ENCODE data around the gene PDE8A. TPM values are rescaled to one million over a fixed set of nuclear protein-coding genes. Genes with fewer than 3 reads are reported as not detected.

Gene PDE8A
- total RNA-seq, 2 experiments from 2014 or later: 28.3 to 32.3 TPM

DNA sequence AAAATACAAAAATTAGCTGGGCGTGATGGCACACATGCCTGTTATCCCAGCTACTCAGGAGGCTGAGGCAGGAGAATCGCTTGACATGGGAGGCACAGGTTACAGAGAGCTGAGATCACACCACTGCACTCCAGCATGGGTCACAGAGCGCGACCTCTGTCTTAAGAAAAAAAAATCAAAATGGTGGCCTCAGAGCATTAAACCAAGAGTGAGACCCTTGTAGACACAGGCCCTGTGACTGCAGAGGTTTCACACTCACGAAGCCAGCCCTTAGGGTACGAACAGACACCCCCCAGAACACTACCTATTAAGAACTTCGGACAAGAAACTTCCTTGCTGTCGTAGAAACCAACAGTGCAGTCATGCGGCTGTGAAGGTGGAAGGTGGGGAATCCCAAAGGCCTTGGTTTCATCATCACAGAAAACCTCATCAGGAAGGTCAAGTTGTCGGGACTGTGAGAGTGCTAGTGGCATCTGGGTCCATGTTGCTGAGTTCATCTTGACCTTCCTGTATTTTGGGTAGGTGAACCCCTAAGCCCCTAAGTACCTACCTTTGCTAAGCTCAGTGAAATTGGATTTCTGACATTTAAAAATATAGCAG is 4.8 kb upstream of the PDE8A start:
- no peak overlapping the region for H2AFZ ChIP-seq (ENCODE audit: low read length)
- no peaks in the 10 kb centered on the region for H3K9me2 ChIP-seq (ENCODE audit: insufficient read depth, low read length)
- H3K4me2 ChIP-seq (ENCODE audit: low read length): no peak overlapping the region
- no peak overlapping the region for H3K4me3 ChIP-seq (ENCODE audit: low read depth, low read length, poor library complexity, severe bottlenecking)
- peaks cover 10% of the 10 kb centered on the region for H3K4me1 ChIP-seq (ENCODE audit: insufficient read depth, low read length, poor library complexity, severe bottlenecking)
- TF ChIP-seq, protein P1, sequence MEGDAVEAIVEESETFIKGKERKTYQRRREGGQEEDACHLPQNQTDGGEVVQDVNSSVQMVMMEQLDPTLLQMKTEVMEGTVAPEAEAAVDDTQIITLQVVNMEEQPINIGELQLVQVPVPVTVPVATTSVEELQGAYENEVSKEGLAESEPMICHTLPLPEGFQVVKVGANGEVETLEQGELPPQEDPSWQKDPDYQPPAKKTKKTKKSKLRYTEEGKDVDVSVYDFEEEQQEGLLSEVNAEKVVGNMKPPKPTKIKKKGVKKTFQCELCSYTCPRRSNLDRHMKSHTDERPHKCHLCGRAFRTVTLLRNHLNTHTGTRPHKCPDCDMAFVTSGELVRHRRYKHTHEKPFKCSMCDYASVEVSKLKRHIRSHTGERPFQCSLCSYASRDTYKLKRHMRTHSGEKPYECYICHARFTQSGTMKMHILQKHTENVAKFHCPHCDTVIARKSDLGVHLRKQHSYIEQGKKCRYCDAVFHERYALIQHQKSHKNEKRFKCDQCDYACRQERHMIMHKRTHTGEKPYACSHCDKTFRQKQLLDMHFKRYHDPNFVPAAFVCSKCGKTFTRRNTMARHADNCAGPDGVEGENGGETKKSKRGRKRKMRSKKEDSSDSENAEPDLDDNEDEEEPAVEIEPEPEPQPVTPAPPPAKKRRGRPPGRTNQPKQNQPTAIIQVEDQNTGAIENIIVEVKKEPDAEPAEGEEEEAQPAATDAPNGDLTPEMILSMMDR (conservative IDR thresholded peaks at IDR 0.05; ENCODE audit: low read length): no peak
- TF ChIP-seq EZH2phosphoT487 (IDR thresholded peaks at IDR 0.05; ENCODE audit: borderline replicate concordance, low read depth, low read length): no peak
- intact Hi-C loops (cut with micrococcal nuclease; ENCODE audit: unreplicated experiment): no loop called here
- BruUV-seq (replicated peaks): no TSS peak
- no peak overlapping the region for H3K27ac ChIP-seq (ENCODE audit: low read depth, low read length, poor library complexity, severe bottlenecking)
- no peaks in the 10 kb centered on the region for H3K9me3 ChIP-seq (ENCODE audit: low read length)
- no peaks in the 10 kb centered on the region for H3K36me3 ChIP-seq (ENCODE audit: insufficient read depth, low read length)
- H4K20me1 ChIP-seq (ENCODE audit: insufficient read depth, low read length): no peaks in the 10 kb centered on the region
- CTCF ChIA-PET (ENCODE audit: unreplicated experiment): no interaction called here
- POLR2A ChIA-PET: no interaction called here
- H3K79me2 ChIP-seq (ENCODE audit: insufficient read depth, low read depth, low read length): no peaks in the 10 kb centered on the region
- DNase-seq (ENCODE audit: low spot score): no peak

DNA sequence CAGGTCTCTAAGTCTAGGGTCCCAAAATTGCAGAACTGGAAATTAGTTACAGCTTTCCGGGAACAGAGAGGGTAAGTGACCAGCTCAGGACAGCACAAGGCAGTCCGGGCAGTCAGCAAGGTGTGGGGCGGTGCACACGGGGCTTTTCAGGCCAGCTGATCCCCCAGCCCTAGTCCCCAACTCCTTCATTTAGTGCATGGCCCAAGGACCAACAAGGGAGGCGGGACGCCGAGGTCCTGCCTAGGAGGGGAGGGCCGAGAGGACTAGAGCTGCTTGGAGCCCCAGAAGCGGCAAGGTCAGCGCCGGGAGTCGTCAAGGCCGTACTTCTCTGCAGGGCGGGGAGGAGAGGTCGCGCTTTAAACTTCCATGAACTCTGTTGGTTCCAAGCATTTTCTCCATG is 2.0 kb upstream of the PDE8A start:
- TF ChIP-seq EZH2phosphoT487 (IDR thresholded peaks at IDR 0.05; ENCODE audit: borderline replicate concordance, low read depth, low read length): no peak
- Histone ChIP-seq H4K20me1 (ENCODE audit: insufficient read depth, low read length) (0 out of 2 replicates have a peak, but pooled peaks cover 4% of the 10 kb centered on the region), H3K36me3 (ENCODE audit: insufficient read depth, low read length) (no peaks in the 10 kb centered on the region), H3K4me3 (ENCODE audit: low read depth, low read length, poor library complexity, severe bottlenecking) (peak overlapping the region; percentile 73), H3K9me3 (ENCODE audit: low read length) (no peaks in the 10 kb centered on the region), H3K4me2 (ENCODE audit: low read length) (peak overlapping the region; percentile 71), H3K27ac (ENCODE audit: low read depth, low read length, poor library complexity, severe bottlenecking) (no peak overlapping the region), H3K9me2 (ENCODE audit: insufficient read depth, low read length) (no peaks in the 10 kb centered on the region), H3K79me2 (ENCODE audit: insufficient read depth, low read depth, low read length) (peaks cover 17% of the 10 kb centered on the region), H3K4me1 (ENCODE audit: insufficient read depth, low read length, poor library complexity, severe bottlenecking) (peaks cover 34% of the 10 kb centered on the region), H2AFZ (ENCODE audit: low read length) (peak overlapping the region; percentile 57)
- POLR2A ChIA-PET: no interaction called here
- CTCF ChIA-PET (ENCODE audit: unreplicated experiment): interaction anchor here (1.1 kb wide), 1 partner anchor 31 kb away, joined by 3 read pairs; no protein-coding TSS in a partner anchor
- no peak for DNase-seq (ENCODE audit: low spot score)
- intact Hi-C loops (cut with micrococcal nuclease; ENCODE audit: unreplicated experiment): loop anchor here (1.0 to 2.0 kb wide), 4 partner anchors 31 to 381 kb away; partner anchors contain the start of gene WDR73
- TSS peak; percentile 73 for BruUV-seq (replicated peaks)

DNA sequence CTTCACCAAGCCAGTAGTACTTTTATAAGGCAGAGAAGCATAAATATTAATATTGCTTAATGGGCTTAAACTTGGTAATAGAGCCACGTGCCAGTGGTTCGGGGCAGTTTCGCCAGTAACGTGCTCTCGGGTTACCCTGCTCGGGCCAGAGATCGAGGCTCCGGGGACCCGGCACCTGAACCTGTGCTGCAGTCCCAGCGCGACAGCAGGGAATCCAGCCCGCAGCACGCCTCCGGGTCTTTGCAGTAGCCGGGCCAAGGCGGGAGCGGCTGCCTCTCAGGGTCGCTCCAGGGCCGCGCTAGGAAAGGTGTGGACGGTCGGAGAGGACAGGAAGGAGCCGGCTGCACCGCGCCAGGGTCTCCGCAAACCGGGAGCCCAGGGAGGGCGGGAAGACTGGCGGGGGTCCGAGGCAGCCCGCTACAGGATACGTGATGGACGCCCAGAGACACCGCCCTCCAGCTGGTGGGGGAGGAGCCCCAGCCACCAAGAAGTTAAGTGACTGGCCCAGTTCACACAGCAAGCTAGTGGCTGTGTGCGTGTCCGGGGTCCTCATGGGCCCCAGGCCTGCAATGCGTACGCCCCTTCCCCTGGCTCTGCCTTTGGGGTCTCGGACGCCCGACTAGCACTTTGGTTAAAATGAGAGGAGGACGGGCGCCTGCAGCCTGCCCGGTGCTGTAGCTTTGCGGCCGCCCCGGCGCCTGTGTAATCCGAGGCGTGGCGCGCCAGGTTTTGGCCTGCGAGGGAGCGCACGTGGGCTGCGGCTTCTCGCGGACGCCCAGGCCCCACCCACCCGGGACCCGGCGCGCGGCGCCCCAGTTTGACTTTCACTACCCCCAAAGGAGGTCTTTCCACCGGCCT is 1.2 kb upstream of the PDE8A start:
- CTCF ChIA-PET (ENCODE audit: unreplicated experiment): interaction anchor here (0.9 to 1.1 kb wide), 2 partner anchors 30 to 50 kb away, joined by 3 read pairs; no protein-coding TSS in a partner anchor
- intact Hi-C loops (cut with micrococcal nuclease; ENCODE audit: unreplicated experiment): loop anchor here (1.0 to 2.0 kb wide), 4 partner anchors 30 to 382 kb away; partner anchors contain the start of gene WDR73
- no TSS peak for BruUV-seq (replicated peaks)
- Histone ChIP-seq H3K4me3 (ENCODE audit: low read depth, low read length, poor library complexity, severe bottlenecking) (peak overlapping the region; percentile 73), H3K36me3 (ENCODE audit: insufficient read depth, low read length) (no peaks in the 10 kb centered on the region), H3K27ac (ENCODE audit: low read depth, low read length, poor library complexity, severe bottlenecking) (peak overlapping the region; percentile 68), H3K4me1 (ENCODE audit: insufficient read depth, low read length, poor library complexity, severe bottlenecking) (peaks cover 39% of the 10 kb centered on the region), H3K9me2 (ENCODE audit: insufficient read depth, low read length) (no peaks in the 10 kb centered on the region), H4K20me1 (ENCODE audit: insufficient read depth, low read length) (0 out of 2 replicates have a peak, but pooled peaks cover 4% of the 10 kb centered on the region), H2AFZ (ENCODE audit: low read length) (peak overlapping the region; percentile 57), H3K79me2 (ENCODE audit: insufficient read depth, low read depth, low read length) (peaks cover 21% of the 10 kb centered on the region), H3K9me3 (ENCODE audit: low read length) (no peaks in the 10 kb centered on the region), H3K4me2 (ENCODE audit: low read length) (peak overlapping the region; percentile 71)
- DNase-seq (ENCODE audit: low spot score): peak; percentile 87
- POLR2A ChIA-PET: interaction anchor here (0.8 to 1.1 kb wide), 3 partner anchors 10 to 228 kb away, joined by 3 to 4 read pairs (median 3); no protein-coding TSS in a partner anchor
- TF ChIP-seq, protein P1 (conservative IDR thresholded peaks at IDR 0.05; ENCODE audit: low read length): no peak
- TF ChIP-seq EZH2phosphoT487 (IDR thresholded peaks at IDR 0.05; ENCODE audit: borderline replicate concordance, low read depth, low read length): no peak
